ENCODE results near the gene ITPRIPL1. TPM values are rescaled to one million over a fixed set of nuclear protein-coding genes. Genes with fewer than 3 reads are reported as not detected.

ITPRIPL1 gene
- total RNA-seq, 1 donor from 2014 or later = 1.5 TPM

- no peak for TF ChIP-seq POLR2A (IDR thresholded peaks at IDR 0.05)
- no peak for TF ChIP-seq POLR2AphosphoS5 (IDR thresholded peaks at IDR 0.05; ENCODE audit: insufficient read depth in 1 of 2, low read depth in 1 of 2)
- TF ChIP-seq, protein P1, sequence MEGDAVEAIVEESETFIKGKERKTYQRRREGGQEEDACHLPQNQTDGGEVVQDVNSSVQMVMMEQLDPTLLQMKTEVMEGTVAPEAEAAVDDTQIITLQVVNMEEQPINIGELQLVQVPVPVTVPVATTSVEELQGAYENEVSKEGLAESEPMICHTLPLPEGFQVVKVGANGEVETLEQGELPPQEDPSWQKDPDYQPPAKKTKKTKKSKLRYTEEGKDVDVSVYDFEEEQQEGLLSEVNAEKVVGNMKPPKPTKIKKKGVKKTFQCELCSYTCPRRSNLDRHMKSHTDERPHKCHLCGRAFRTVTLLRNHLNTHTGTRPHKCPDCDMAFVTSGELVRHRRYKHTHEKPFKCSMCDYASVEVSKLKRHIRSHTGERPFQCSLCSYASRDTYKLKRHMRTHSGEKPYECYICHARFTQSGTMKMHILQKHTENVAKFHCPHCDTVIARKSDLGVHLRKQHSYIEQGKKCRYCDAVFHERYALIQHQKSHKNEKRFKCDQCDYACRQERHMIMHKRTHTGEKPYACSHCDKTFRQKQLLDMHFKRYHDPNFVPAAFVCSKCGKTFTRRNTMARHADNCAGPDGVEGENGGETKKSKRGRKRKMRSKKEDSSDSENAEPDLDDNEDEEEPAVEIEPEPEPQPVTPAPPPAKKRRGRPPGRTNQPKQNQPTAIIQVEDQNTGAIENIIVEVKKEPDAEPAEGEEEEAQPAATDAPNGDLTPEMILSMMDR (IDR thresholded peaks at IDR 0.05) = no peak
- intact Hi-C loops (cut with DNase I) = no loop called here
- Histone ChIP-seq H3K4me1 (peaks cover 18% of the 10 kb centered on the region), H3K9me3 (no peaks in the 10 kb centered on the region), H3K36me3 (no peaks in the 10 kb centered on the region), H3K27me3 (no peaks in the 10 kb centered on the region), H3K27ac (no peak overlapping the region), H3K4me3 (no peak overlapping the region)
- no peak for DNase-seq (ENCODE audit: extremely low spot score in 2 of 2)
These were observed 4.3 kb downstream of the ITPRIPL1 start for GRCh38 chr2:96329456-96329855.

- TF ChIP-seq POLR2A (IDR thresholded peaks at IDR 0.05) = no peak
- TF ChIP-seq, protein P1 (IDR thresholded peaks at IDR 0.05) = no peak
- TF ChIP-seq POLR2AphosphoS5 (IDR thresholded peaks at IDR 0.05; ENCODE audit: insufficient read depth in 1 of 2, low read depth in 1 of 2) = no peak
- Histone ChIP-seq H3K27ac (no peak overlapping the region), H3K36me3 (no peaks in the 10 kb centered on the region), H3K9me3 (no peaks in the 10 kb centered on the region), H3K27me3 (no peaks in the 10 kb centered on the region), H3K4me3 (no peak overlapping the region), H3K4me1 (peaks cover 19% of the 10 kb centered on the region)
- intact Hi-C loops (cut with DNase I) = no loop called here
- no peak for DNase-seq (ENCODE audit: extremely low spot score in 2 of 2)
These were observed 4.8 kb downstream of the ITPRIPL1 start for GRCh38 chr2:96329874-96330273.

DNA sequence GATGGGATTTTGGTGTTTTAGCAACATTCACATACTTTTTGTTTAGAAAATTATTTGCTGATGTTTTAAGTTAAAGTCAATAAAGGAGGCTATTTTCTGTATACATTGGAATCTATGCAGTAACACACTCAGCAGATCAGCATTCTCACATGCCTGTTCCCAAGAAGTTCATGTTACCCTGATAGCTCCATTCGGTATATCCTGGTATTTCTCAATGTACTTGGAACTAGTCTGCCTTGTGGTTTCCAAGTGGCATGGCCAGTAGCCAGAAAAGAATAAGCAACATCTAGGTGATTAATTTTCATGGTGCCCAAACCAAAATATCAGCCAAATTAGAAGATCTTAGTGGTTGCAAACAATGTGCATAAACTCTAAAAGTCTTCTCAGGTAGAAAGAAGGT lies 5.3 kb downstream of the ITPRIPL1 start:
- H3K36me3 ChIP-seq = no peaks in the 10 kb centered on the region
- DNase-seq (ENCODE audit: extremely low spot score in 2 of 2) = no peak
- TF ChIP-seq POLR2A (IDR thresholded peaks at IDR 0.05) = no peak
- TF ChIP-seq, protein P1 (IDR thresholded peaks at IDR 0.05) = no peak
- TF ChIP-seq POLR2AphosphoS5 (IDR thresholded peaks at IDR 0.05; ENCODE audit: insufficient read depth in 1 of 2, low read depth in 1 of 2) = no peak
- no peaks in the 10 kb centered on the region for H3K9me3 ChIP-seq
- no peaks in the 10 kb centered on the region for H3K27me3 ChIP-seq
- H3K4me3 ChIP-seq = no peak overlapping the region
- intact Hi-C loops (cut with DNase I) = no loop called here
- H3K27ac ChIP-seq = no peak overlapping the region
- peaks cover 18% of the 10 kb centered on the region for H3K4me1 ChIP-seq

DNA sequence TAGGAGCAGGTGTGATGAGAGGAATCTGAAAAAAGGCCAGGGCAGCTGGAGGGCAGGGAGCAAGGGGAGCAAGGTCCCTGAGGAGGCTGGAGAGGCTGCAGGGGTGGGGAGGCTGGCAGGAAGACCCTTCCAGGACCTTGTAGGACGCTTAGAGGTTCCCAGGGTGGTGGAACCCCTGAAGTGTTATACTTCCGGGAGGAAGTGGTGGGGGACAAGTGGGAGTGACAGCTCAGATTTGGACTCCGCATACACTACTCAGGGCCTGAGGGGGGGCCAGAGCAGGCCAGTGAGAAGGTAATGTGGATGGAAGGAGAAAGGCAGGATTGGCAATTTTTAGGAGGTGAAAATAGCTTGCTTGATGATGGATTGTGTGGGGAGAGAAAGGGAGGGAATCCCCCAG lies 8.6 kb downstream of the ITPRIPL1 start:
- H3K4me3 ChIP-seq = no peak overlapping the region
- no peak for DNase-seq (ENCODE audit: extremely low spot score in 2 of 2)
- no peaks in the 10 kb centered on the region for H3K27me3 ChIP-seq
- H3K9me3 ChIP-seq = no peaks in the 10 kb centered on the region
- intact Hi-C loops (cut with DNase I) = no loop called here
- TF ChIP-seq POLR2A (IDR thresholded peaks at IDR 0.05) (no peak), POLR2AphosphoS5 (IDR thresholded peaks at IDR 0.05; ENCODE audit: insufficient read depth in 1 of 2, low read depth in 1 of 2) (no peak)
- TF ChIP-seq, protein P1 (IDR thresholded peaks at IDR 0.05) = no peak
- H3K27ac ChIP-seq = no peak overlapping the region
- peaks cover 17% of the 10 kb centered on the region for H3K4me1 ChIP-seq
- no peaks in the 10 kb centered on the region for H3K36me3 ChIP-seq

- Histone ChIP-seq H3K4me3 (peak overlapping the region; percentile 71 to 83), H3K36me3 (no peaks in the 10 kb centered on the region), H3K9me3 (no peaks in the 10 kb centered on the region), H3K27ac (peak overlapping the region; percentile 93), H3K4me1 (peaks cover 17% of the 10 kb centered on the region), H3K27me3 (no peaks in the 10 kb centered on the region)
- TF ChIP-seq POLR2A (IDR thresholded peaks at IDR 0.05) (no peak), POLR2AphosphoS5 (IDR thresholded peaks at IDR 0.05; ENCODE audit: insufficient read depth in 1 of 2, low read depth in 1 of 2) (no peak)
- TF ChIP-seq, protein P1 (IDR thresholded peaks at IDR 0.05) = no peak
- no peak for DNase-seq (ENCODE audit: extremely low spot score in 2 of 2)
- intact Hi-C loops (cut with DNase I) = loop anchor here (5.0 kb wide), 1 partner anchor 571 kb away; no protein-coding TSS in a partner anchor
These were observed 11.1 kb downstream of the ITPRIPL1 start for GRCh38 chr2:96336104-96336775.

All from vagina (tissue), 2 donors.